ENCODE results near the gene ZNF763.
"Not testable (repeated sequence)": the region's sequence is repeated elsewhere in the genome, so short reads cannot be mapped to it uniquely, and the experiment has no call there.

Gene ZNF763

GRCh38 chr19:11982526-11982925, 17.7 kb downstream of the ZNF763 start:
- DNase-seq (ENCODE audit: low spot score) = no peak
- no peak for TF ChIP-seq CTCF (IDR thresholded peaks at IDR 0.05; ENCODE audit: extremely low read depth, missing control alignments)

- DNase-seq (ENCODE audit: low spot score) = peak; percentile 36
Observed at GRCh38 chr19:11984986-11985385, 20.1 kb downstream of the ZNF763 start.

GRCh38 chr19:11986754-11987153, 21.9 kb downstream of the ZNF763 start:
- DNase-seq (ENCODE audit: low spot score) = no peak
- no peak for TF ChIP-seq CTCF (IDR thresholded peaks at IDR 0.05; ENCODE audit: extremely low read depth, missing control alignments)

More at GRCh38 chr19:11984986-11985385, 20.1 kb downstream of the ZNF763 start:
- TF ChIP-seq CTCF (IDR thresholded peaks at IDR 0.05; ENCODE audit: extremely low read depth, missing control alignments) = peak; percentile 42

GRCh38 chr19:11987405-11988281, 22.8 kb downstream of the ZNF763 start:
- TF ChIP-seq CTCF (IDR thresholded peaks at IDR 0.05; ENCODE audit: extremely low read depth, missing control alignments) = no peak
- peak; percentile 88 for DNase-seq (ENCODE audit: low spot score)

DNA sequence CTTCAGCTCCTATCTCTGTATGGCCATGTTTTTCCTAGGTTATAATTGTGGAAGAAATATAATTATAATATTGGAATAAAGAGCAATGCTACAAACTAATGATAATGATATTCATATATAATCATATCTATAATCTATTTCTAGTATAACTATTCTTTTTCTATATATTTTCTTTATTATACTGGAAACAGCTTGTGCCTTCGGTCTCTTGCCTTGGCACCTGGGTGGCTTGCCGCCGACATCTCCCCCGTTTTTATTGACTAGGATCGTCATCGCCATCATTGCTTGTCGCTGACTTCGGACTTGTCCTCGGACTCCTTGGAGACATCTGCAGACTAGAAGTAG, 24.2 kb downstream of the ZNF763 start:
- no peak for DNase-seq (ENCODE audit: low spot score)
- no peak for TF ChIP-seq CTCF (IDR thresholded peaks at IDR 0.05; ENCODE audit: extremely low read depth, missing control alignments)

DNA sequence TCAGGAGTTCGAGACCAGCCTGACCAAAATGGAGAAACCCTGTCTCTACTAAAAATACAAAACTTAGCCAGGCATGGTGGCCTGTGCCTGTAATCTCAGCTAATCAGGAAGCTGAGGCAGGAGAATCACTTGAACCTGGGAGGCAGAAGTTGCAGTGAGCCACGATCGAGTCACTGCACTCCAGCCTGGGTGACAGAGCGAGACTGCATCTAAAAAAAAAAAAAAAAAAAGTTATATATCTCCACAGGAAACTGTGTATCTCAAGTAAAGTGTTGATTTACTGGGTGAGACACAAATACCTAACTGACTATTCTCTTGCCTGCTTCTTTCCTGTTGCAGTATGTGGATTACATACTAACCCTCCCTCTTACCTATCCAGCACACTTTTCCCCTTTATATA, 27.1 kb downstream of the ZNF763 start:
- DNase-seq (ENCODE audit: low spot score) = not testable (repeated sequence)

GRCh38 chr19:11995174-11995573, 30.3 kb downstream of the ZNF763 start:
- no peak for DNase-seq (ENCODE audit: low spot score)
- no peak for TF ChIP-seq CTCF (IDR thresholded peaks at IDR 0.05; ENCODE audit: extremely low read depth, missing control alignments)
